Measurements from ENCODE around the gene MINDY4.

The MINDY4 gene

DNA sequence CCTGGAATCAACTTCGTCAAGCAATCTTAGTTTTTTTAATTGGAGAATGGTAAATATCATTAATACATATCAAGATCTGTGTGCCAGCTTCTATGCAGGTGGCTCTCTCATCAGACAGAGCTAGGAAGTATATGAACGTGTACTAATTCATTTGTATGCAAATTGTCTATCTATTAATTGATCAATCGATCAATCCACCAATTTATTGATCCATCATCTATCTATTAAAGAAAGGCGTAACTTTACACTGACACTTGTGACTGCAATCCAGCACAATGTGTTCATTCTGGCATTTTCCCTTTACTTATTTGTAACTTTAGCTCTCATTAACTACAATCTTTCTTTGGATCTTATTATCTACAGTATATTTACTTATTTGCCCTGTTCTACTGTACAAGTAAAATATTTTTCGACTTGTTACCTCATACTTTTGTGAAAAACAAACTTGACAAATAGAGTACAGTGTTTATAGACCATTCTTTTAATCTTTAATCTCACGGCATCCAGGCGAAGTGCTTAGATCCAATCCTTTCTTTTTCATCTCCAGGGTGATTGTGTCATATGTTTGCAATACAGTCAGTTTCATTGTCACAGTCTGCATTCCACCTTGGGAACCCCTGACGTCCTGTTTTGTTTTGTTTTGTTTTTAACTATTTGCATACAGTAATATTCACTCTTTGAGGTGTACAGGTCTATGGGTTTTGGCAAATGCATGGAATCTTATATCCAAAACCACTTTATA is 170.5 kb downstream of the MINDY4 start:
- TF ChIP-seq, protein P1, sequence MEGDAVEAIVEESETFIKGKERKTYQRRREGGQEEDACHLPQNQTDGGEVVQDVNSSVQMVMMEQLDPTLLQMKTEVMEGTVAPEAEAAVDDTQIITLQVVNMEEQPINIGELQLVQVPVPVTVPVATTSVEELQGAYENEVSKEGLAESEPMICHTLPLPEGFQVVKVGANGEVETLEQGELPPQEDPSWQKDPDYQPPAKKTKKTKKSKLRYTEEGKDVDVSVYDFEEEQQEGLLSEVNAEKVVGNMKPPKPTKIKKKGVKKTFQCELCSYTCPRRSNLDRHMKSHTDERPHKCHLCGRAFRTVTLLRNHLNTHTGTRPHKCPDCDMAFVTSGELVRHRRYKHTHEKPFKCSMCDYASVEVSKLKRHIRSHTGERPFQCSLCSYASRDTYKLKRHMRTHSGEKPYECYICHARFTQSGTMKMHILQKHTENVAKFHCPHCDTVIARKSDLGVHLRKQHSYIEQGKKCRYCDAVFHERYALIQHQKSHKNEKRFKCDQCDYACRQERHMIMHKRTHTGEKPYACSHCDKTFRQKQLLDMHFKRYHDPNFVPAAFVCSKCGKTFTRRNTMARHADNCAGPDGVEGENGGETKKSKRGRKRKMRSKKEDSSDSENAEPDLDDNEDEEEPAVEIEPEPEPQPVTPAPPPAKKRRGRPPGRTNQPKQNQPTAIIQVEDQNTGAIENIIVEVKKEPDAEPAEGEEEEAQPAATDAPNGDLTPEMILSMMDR (IDR thresholded peaks at IDR 0.05; ENCODE audit: insufficient read depth, low read depth, low read length, missing control alignments) = no peak
- no peak overlapping the region for H3K4me3 ChIP-seq (ENCODE audit: low read depth, low read length)
- no peak for DNase-seq (ENCODE audit: low read depth)

Measured in GM12865 (cell line).